HG02678 (cell line): Measurements from ENCODE around the gene ADD2.
"Not testable (repeated sequence)": the region's sequence is repeated elsewhere in the genome, so short reads cannot be mapped to it uniquely, and the experiment has no call there.

ENCODE experiments used
- ATAC-seq: cut with Tn5 transposase; IDR thresholded peaks from one replicate; pipeline ENCODE4 v1.9.1; 2021; ENCODE audit warnings: mild to moderate bottlenecking, moderate library complexity; ENCODE audit not compliant: unreplicated experiment

Gene ADD2

GRCh38 chr2:70676301-70677035 is 91.5 kb downstream of the ADD2 start:
- no peak for ATAC-seq

DNA sequence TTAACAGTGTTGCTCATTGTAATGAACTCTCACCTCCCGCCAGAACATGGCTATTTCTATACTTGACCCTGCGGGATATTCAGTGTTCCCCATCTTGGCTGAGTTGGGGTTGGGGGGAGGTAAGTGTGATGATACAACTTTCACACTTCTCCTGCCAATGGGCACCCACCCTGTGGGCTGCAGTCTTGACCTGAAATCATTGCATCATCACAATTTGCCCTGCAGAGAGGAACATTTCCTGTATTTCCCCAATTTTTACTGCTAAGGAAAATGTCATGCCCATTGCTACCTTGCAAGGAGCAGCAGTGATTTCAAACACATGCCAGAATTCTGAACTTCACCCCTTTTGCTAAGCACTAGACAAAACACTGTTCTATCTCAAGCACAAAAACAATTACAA is 92.1 kb downstream of the ADD2 start:
- no peak for ATAC-seq

- no peak for ATAC-seq
Observed at GRCh38 chr2:70674636-70675430, 93.2 kb downstream of the ADD2 start.

- ATAC-seq = no peak
Observed at GRCh38 chr2:70673041-70673647, 94.9 kb downstream of the ADD2 start.

GRCh38 chr2:70671092-70671675 is 96.8 kb downstream of the ADD2 start:
- no peak for ATAC-seq

- ATAC-seq = no peak
Observed at GRCh38 chr2:70670626-70671025, 97.4 kb downstream of the ADD2 start.

GRCh38 chr2:70670202-70670601 is 97.8 kb downstream of the ADD2 start:
- ATAC-seq = no peak

DNA sequence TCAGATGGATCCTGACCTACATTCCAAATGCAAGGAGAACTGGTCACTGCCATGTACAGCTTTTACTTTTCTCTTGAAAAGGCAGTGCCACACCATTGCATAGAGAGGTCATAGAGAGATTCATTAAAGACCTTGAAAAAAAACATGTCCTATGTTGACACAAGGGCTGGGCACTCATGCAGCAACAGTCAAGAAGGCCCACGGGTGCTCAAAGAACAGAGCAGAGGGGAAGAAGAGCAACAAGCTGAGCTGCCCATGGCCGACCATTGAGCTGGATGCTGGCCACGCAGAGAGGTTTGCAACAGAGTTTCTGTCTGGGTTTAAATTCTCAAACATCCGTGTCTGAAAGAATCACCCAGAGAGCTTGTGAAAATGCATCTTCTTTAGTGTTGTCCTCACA is 99.1 kb downstream of the ADD2 start:
- ATAC-seq = no peak

- no peak for ATAC-seq
Observed at GRCh38 chr2:70668432-70668831, 99.6 kb downstream of the ADD2 start.

DNA sequence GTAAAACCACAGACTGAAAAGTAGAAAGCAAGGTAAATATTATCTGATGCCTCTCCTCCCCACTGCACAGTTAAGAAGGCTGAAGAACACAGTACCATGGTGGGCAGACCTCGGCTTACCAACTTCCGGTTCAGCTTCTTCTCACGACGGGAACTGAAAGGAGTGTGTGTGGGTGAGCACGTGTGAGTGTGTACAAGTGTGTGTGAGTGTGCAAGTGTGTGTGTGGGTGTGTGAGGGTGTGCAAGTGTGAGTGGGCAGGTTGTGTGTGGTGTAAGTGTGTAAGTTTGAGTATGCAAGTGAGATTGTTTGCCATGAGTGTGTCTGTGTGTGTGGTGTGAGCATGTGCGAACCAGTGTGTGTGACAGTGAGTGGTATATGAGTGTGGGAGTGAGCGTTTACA is 103.5 kb downstream of the ADD2 start:
- ATAC-seq = no peak

GRCh38 chr2:70663411-70663810 is 104.6 kb downstream of the ADD2 start:
- no peak for ATAC-seq

DNA sequence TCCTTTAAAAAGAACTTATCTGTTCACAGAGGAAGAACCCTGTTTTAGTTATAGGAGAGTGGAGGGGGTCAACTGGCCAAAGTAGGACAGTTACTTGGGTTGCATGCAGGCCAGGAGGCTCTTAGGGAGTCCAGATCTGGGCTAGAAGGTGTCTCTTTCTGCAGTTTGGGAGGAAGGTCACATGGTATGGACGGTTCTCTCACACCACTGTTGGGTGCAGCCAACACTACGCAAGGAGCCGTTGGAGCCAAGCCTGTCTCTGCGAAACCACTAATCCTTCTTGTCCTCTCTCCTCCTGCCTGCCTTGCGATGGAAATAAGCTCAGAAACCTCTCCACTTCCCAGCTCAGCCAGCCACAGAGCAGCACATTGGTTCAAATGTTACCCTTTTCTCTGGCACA is 108.4 kb downstream of the ADD2 start:
- no peak for ATAC-seq

GRCh38 chr2:70658476-70658875 is 109.5 kb downstream of the ADD2 start:
- no peak for ATAC-seq

DNA sequence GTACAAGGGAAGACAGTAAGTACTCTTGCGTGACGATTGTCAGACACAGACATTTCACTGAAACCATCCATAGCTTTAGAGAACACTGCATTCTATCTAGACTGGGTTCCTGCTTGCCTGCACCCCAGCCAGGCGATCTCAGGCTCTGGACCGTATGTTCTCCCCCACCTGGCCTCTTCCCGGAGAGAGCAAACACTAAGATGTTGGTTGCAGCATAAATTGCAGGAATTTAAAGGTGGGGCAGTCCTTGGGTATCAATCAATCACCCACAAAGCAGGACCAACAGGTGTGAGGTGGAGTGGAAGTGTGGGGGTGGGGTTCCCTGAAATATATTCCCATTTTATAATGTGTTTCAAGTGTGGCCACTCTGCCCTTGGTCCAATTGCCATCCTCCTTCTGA is 110.8 kb downstream of the ADD2 start:
- no peak for ATAC-seq

- ATAC-seq = no peak
Observed at GRCh38 chr2:70656421-70657010, 111.5 kb downstream of the ADD2 start.

DNA sequence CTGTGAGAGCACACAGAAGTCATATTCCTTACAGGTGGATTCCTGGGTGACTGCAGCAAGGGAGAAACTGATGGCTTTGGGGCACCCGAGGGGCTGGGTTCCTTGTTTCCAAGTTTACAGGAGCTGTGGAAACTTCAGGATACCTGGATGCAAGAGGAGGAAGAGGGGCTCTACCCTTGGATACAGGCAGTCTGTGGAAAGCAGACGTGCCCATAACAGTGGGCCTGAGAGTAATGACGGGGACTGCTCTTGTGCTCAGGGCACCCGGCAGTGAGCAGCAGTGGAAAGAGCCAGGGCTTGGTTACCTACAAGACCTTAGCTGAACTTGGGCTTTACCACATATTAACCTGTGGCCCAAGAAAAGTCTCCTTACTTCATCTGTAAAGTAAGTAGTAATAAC is 112.2 kb downstream of the ADD2 start:
- no peak for ATAC-seq

- not testable (repeated sequence) for ATAC-seq
Observed at GRCh38 chr2:70655211-70655610, 112.8 kb downstream of the ADD2 start.

- no peak for ATAC-seq
Observed at GRCh38 chr2:70651727-70652126, 116.3 kb downstream of the ADD2 start.

DNA sequence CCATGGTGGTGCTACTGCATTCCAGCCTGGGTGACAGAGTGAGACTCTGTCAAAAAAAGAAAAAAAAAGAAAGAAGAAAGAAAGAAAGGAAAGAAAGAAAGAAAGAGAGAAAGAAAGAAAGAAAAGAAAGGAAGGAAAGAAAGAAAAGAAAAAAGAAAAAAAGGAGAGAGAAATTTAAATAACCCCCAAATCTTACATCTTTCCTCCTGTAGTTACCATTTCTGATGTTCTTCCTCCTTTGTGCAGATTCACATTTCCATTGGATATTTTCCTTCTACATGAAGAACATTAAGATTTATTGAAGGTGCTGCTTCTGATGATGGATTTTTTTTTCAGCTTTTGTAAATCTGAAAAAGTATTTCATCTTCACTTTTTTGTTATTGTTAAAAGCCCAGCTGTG is 117.0 kb downstream of the ADD2 start:
- no peak for ATAC-seq

- ATAC-seq = no peak
Observed at GRCh38 chr2:70648961-70649360, 119.0 kb downstream of the ADD2 start.

- peak; percentile 56 for ATAC-seq
Observed at GRCh38 chr2:70647873-70648481, 120.0 kb downstream of the ADD2 start.
